NCI-H226 (cell line): ENCODE data around the gene WDR1.
A peak's percentile ranks its signal among the peaks of the same experiment; 100 is the strongest.

Experiments
- DNase-seq: peaks from one replicate; pipeline ENCODE4 v3.0.0-alpha.2; 2015

Gene WDR1

DNA sequence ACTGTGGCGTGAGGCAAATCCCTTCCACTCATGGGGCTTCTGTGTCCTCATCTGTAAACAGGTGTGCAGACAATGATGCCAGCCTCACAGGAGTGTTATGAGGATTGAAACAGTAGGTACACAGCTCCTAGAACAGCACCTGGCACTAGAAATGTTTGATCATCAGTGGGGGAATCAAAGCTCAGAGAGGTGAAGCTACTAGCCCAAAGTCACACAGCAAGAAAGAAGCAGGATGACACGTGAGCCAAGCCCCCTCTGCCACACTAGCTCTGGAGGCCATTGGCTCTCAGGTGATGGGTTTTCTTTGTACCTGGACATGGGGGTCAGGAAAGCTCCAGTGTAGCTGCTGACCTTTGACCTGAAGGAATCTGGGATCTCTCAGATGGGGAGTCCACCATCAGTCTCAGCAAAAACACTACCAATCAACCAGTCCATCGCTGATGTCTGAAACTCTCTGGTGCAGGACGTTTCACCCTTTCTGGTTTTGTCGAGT is 81.9 kb downstream of the WDR1 start:
- DNase-seq, result no peak

DNA sequence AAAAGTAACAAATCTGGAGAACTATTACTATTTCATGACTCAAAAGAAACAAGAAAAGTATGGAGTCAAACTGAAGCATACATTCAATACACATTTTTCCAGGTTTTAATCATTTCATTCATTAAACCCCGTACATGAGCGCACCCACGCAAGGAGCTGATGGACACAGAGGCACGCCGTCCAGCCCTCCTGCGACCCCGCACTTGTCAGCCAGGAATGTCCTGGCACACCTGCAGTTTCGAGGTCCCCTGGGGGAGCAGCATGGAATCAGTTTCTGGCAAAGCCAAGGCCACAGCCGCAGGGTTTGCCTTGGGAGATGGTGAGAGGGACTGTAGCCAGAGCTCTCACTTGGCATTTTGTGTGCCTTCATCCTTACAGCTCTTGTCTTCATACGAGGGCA is 82.5 kb downstream of the WDR1 start:
- DNase-seq, result no peak

DNA sequence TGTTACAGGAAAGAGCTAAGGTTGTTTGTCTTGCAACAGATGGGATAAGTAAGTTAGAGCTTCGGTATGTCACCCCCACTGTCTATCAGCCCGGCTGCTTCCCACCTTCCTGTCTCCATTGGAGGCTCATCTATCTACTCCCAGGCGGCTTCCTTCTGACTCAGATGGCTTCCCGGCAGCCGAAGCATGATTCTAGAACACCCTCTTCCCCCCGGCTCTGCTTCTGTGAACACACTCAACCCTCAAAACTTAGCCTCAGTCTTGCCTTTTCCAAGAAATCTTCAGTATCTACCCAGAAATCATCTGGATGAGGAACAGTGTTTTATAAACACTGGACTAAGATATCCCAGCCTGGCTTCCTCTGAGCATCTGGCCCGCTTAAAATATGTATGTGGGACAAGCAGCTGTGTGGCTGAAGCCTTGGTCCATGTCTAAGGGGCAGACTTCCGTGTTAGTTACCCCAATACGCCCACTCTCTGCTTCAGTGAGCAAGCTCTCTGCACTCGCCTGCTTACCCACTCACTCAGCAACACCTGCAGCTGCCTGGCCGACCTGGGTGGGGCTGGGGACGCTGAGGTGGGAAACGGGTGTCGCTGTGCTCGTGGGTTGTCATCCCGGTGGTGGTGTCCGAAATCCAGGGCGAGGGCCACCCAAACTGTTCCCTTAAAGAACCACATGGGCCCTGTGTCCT is 83.3 kb downstream of the WDR1 start:
- peak; percentile 73 for DNase-seq

DNA sequence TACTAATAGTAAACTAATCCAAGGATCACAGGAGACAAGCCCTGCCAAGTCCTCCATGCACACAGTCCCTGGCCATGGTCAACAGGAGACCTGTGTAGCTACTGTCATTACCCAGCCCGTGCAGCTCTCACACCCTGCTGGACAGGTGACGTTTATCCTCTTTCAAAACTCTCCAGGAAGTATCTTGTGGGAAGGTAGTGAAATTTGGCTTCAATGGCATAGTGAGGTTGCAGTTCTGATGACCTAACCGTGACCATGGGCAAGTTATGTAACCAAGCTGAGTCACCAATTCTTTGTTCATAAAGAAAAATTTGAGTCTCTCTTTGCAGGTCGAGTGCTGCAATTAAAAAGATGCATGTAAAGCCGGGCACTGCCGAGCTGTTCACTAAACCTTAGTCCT is 84.0 kb downstream of the WDR1 start:
- DNase-seq, result peak; percentile 77

DNA sequence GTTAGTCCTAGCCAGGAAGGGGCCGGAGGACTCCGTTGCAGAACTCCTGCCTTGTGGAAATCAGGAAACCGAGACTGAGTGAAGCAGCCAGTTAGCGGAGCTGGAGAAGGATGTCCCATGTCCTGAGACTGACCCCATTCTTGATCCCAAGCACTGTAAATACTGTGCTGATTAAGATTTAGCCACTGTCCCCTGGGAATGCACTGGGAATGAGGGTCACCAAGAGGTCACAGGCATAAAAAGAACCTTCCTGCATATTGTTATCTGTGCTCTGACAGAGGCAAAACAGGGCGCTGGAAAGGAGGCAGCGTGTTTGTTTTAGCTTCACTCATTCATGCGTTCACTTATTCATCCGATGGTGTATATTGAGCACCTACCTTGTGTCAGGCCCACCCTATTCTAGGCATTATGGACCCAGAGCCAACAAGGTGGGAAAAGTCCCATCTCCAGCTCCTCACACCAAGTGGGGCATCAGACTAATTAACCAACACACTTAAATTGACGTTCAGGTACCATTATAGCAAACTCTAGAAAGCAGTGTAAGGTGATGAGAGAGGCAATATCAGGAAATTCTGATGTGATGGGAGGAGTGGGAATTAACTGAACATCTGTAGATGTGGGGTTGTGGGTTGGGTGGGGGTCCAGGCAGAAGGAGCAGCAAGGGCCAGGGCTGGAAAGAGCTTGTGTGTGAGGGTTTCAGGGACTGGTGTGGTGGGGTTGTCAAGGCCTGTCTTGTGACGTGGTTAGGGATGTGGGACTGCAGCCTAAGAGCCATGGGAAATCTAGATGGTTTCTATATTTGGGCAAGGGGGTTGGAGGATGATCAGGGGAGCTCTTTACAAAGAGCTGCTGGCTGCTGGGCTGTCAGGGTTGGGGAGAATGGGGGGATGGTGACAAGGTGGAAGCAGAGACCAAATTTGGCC is 84.7 kb downstream of the WDR1 start:
- DNase-seq, result no peak

DNA sequence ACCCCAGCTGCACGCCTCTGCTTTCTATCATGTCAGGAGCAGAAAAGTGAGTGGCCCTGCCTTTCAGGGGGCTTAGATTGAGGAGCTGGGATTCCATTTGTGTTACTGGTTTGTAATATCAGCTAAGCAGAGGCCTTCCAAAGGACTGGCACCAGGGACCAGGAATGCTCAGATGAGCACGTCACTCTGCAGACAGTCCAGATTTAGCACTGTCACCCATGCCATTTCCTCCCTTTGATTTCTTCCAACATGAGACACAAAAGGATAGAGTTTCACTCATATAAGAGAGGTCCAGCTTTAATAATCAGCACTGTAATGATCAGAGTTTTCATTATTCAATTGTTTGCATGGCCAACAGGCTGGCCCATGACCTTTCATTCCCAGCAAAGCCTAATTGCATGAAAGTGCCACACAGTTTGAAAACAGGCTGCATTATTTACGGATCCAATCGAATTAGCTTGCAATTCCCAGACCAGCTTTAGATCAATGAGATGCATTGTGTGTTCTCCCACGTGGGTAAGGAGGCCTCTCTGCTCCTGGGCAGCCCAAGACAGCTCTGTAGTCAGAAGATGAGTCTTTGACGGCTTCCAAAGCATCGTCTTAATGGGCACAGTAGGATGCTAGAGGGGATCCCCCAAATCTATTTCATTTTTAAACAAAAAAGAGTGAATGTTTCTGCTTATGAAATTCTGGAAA is 85.5 kb downstream of the WDR1 start:
- DNase-seq, result no peak

DNA sequence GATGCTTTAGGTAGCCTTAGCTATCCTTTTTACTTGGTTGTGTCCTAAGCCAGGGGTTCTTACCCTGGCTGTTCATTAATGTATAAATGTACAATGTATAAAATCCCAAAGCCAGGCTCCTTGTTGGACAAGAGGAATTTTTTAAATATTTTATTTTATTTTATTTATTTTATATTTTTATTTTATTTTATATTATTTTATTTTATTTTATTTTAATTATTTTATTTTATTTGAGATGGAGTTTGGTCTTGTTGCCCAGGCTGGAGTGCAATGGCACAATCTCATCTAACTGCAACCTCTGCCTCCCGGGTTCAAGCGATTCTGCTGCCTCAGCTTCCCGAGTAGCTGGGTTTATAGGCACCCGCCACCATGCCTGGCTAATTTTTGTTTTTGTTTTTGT is 87.2 kb downstream of the WDR1 start:
- DNase-seq, result no peak

DNA sequence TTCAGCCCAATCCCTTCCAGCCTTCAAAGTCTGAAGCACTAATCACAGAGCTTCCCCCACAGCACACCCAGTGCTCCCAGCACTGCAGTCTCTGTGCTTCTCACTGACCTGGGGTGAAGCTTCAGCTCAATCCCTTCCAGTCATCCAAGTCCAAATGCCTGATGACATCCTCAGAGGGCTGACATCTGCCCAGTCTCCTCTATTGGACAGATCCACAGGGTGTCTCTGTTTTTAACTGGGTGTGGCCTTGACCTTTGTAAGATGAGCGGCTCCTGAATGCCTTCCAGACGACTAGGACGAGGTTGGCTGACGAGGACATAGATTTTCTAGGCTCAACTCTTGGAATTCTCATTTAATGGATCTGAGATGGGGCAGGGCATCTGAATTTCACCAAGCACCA is 87.7 kb downstream of the WDR1 start:
- no peak for DNase-seq

DNA sequence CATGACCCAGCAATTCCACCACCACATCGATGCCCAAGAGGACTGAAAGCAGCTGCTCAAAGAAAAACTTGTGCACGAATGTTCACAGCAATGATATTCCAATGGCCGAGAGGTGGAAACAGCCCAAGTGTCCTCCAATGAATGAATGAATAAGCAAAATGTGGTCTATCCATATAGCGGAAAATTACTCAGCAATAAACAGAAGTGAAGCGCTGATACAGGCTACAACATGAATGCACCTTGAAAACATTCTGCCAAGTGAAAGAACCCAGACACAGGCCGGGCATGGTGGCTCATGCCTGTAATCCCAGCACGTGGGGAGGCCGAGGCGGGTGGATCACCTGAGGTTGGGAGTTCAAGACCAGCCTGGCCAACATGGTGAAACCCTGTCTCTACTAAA is 90.1 kb downstream of the WDR1 start:
- DNase-seq, result no peak

DNA sequence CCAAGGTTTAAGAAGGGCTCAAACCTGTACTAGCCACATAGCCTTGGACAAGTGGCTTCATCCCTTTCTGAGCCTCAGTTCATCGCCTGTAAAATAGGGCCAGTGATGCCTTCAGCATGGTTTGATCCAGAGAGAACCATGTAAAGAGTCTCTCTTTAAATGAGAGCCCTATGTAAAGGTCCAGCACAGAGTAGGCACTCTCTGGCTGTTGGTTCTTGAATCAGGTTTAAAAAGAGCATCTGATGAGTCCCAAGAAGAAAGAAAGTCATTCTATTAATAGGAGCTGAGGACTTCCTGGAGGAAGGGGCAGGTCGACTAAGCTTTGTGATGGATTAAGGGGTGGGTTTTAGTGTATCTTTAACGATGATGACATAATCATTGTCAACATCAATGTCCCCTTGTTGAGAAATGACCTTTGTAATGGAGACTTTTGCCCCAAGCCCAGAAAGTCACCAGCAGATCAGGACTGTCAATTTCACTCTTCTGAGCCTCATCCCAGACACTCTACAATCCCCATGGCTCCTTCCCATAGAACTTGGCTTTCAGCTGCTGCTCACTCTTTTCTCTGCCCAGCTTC is 91.3 kb downstream of the WDR1 start:
- no peak for DNase-seq
